ENCODE results near the gene NEU2.

DNA sequence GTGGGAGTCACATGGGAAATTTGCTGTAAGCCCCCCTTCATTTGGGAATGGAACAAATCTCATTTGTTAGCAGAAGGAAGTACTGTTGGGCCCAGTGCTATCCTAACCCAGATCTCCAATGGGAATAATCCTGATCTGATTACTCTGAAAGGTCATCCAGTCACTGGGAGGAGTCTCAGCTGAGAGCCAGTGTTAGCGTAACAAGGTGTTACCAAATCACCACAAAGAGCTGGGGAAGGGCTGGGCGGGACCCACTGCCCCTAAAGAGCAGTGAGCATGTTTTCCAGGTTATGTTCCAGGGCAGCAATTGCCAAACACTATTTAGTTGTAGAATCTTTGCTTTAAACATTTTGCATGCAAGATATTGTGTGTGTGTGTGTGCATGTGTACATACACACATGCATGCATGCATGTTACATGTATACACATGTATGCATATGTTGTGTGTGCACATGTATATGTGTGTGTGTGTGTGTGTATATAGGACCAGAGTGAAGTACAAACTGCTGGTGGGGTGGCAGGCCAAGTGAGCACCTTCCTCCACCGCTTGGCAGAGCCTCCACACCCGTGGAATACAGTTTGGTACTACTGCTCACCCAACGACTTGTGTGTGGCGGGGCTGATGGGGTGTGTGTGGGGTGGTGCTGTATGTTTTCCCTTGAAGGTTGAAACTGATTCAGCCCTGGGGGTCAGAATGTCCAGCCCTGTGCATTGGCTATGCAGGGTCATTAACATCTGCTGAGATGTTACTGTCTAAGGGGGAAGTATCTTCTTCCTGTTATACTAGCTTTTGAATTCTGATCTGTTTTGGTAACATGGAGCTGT lies 42.9 kb downstream of the NEU2 start:
- TF ChIP-seq POLR2A (IDR thresholded peaks at IDR 0.05) (no peak), POLR2AphosphoS5 (IDR thresholded peaks at IDR 0.05) (no peak), EP300 (IDR thresholded peaks at IDR 0.05) (no peak)
- TF ChIP-seq, protein P1, sequence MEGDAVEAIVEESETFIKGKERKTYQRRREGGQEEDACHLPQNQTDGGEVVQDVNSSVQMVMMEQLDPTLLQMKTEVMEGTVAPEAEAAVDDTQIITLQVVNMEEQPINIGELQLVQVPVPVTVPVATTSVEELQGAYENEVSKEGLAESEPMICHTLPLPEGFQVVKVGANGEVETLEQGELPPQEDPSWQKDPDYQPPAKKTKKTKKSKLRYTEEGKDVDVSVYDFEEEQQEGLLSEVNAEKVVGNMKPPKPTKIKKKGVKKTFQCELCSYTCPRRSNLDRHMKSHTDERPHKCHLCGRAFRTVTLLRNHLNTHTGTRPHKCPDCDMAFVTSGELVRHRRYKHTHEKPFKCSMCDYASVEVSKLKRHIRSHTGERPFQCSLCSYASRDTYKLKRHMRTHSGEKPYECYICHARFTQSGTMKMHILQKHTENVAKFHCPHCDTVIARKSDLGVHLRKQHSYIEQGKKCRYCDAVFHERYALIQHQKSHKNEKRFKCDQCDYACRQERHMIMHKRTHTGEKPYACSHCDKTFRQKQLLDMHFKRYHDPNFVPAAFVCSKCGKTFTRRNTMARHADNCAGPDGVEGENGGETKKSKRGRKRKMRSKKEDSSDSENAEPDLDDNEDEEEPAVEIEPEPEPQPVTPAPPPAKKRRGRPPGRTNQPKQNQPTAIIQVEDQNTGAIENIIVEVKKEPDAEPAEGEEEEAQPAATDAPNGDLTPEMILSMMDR (IDR thresholded peaks at IDR 0.05), result no peak

Data from upper lobe of left lung (tissue), 4 donors.